ENCODE data around the gene SLC34A2.

Gene SLC34A2, protein sequence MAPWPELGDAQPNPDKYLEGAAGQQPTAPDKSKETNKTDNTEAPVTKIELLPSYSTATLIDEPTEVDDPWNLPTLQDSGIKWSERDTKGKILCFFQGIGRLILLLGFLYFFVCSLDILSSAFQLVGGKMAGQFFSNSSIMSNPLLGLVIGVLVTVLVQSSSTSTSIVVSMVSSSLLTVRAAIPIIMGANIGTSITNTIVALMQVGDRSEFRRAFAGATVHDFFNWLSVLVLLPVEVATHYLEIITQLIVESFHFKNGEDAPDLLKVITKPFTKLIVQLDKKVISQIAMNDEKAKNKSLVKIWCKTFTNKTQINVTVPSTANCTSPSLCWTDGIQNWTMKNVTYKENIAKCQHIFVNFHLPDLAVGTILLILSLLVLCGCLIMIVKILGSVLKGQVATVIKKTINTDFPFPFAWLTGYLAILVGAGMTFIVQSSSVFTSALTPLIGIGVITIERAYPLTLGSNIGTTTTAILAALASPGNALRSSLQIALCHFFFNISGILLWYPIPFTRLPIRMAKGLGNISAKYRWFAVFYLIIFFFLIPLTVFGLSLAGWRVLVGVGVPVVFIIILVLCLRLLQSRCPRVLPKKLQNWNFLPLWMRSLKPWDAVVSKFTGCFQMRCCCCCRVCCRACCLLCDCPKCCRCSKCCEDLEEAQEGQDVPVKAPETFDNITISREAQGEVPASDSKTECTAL

DNA sequence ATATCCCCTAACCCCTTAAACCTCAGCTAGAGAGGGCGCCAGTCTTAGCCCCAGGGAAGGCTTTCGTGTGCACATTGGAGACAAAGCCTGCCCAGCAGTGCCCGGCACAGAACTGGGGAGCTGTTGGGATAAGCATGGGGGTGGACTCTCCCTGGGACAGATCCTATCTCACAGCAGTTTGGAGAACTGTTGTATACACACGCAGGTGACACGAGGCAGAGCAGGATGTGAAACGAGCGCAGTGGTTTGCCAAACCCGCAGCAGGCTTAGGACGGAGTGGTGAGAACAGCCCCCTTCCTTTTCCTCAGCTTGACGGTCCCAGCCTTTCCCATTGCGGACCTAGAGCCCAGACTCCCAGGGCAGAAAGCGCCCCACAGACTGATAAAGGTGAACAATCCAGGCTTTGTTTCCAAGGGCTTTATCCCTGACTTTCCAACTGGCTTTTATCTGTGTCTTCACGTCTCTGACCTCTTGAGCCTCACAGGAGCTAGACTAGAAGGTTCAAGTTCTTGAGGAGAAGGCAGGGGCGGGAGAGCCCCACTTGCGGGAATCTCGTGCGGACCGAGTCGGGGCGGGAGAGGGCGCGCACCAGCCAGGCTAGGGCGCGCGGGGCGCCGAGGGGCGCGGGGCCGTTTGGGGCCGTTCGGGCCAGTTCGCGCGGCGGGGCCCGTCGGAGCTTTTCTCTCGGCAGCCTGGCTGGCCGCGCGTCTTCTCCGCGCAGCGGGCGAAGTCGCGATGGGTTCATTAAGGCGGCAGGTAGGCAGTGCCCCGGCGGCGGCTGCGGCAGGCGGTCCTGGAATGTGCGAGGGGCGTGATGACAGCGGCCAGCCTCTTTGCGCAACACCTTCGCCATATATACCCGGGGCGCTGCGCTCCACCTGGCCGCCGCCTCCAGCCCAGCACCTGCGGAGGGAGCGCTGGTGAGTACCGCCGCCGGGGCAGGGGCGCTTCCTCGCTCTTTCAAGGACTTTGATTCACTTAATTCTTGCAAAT is at the start of gene SLC34A2:
TSS of gene SLC34A2 (plus strand) at position 881 of the 993 bp plus-strand sequence. CDS start 6,650 bp downstream, outside the sequence.
- TF ChIP-seq GATA3 (IDR thresholded peaks at IDR 0.05; ENCODE audit: low read depth, low read length) = no peak
- TF ChIP-seq GATA2 (IDR thresholded peaks at IDR 0.05; ENCODE audit: low read depth, low read length) = no peak

DNA sequence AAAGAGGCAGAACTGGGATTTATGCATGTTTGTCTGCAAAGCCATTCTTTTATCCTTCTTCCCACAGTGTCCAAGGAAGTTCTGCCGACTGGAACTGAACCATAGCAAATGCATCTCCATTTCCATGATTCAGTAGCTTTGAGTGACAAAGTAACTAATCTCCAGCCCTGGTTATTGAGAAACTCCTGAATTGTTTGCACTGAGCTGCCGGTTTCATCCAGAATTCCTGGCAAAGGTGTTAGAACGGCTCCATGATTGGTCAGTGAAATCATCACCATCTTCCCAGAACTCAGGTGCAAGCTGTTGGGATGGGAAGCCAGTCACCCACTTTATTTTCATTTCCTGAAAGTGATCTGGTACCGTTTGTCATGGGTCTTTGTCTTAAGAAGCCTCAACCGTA is 47.0 kb upstream of the SLC34A2 start:
- TF ChIP-seq GATA2 (IDR thresholded peaks at IDR 0.05; ENCODE audit: low read depth, low read length) (no peak), GATA3 (IDR thresholded peaks at IDR 0.05; ENCODE audit: low read depth, low read length) (no peak)

DNA sequence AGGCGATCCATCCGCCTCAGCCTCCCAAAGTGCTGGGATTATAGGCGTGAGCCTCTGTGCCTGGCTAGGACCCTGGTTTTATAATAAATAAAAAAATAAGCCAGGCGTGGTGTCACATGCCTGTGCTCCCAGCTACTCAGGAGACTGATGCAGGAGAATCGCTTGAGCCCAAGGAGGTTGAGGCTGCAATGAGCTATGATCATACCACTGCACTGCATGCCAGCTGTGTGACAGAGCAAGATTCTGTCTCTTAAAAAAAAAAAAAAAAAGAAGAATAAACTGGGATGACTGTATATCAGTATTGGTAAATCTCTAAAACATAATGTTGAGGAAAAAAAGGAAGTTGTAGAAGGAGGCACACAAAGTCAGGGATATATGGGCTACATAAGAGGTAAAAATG is 45.7 kb upstream of the SLC34A2 start:
- no peak for TF ChIP-seq GATA2 (IDR thresholded peaks at IDR 0.05; ENCODE audit: low read depth, low read length)
- no peak for TF ChIP-seq GATA3 (IDR thresholded peaks at IDR 0.05; ENCODE audit: low read depth, low read length)

DNA sequence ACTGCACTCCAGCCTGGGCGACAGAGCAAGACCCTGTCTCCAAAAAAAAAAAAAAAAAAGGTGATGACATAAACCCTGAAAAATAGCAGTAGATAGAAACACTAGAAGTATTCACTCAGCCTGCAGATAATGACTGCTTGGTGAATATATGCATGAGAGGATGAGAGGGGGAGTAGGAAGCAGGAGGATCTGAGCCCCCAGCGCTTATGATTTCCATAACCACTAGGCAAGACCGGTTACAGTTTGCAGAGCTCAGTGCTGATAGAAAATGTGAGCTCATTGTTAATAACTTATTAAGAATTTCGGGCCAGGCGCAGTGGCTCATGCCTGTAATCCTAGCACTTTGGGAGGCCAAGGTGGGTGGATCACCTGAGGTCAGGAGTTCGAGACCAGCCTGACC is 40.8 kb upstream of the SLC34A2 start:
- TF ChIP-seq GATA3 (IDR thresholded peaks at IDR 0.05; ENCODE audit: low read depth, low read length) (no peak), GATA2 (IDR thresholded peaks at IDR 0.05; ENCODE audit: low read depth, low read length) (no peak)

DNA sequence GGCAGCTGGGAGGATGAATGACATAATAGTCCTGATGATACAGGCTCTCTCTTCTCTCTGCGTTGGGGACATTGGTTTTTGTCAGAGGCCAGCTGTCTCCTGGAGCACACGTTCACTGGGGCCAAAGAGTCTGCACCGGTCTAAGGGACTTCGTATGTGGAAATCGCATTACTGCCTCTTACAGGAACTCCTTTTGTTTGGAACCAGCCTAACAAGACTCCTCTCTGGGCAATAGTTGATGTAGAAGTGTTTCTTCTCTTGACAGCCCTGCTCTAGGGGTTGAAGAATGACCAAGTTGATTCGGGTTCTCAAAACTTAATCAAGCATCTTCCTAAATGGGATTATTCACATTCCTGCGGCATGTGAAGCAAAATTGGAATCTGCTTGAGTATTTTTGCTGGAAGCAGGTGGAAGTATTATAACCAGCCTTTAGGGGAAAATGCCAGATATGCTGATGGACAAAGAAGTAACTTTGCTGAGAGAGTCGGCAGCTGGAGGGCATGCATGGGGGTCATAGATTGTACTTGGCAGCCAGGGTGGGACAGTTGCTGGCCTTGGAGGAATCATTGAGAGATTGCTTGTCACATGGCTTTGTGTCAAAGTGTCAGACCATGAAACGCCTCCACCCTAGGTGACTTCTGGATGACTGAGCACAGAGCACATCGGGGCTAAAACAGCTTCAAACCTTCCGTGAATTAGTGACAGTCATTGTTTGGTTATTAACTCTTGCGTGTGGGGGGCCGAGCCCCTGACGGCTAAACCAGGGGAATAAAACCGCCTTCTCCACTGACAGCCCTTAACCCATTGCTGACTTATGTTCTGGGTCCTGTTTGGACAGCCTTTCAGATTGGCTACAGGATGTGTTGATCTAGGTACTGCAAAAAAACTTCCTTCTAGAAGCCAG is 34.4 kb upstream of the SLC34A2 start:
- TF ChIP-seq GATA3 (IDR thresholded peaks at IDR 0.05; ENCODE audit: low read depth, low read length) (no peak), GATA2 (IDR thresholded peaks at IDR 0.05; ENCODE audit: low read depth, low read length) (no peak)

DNA sequence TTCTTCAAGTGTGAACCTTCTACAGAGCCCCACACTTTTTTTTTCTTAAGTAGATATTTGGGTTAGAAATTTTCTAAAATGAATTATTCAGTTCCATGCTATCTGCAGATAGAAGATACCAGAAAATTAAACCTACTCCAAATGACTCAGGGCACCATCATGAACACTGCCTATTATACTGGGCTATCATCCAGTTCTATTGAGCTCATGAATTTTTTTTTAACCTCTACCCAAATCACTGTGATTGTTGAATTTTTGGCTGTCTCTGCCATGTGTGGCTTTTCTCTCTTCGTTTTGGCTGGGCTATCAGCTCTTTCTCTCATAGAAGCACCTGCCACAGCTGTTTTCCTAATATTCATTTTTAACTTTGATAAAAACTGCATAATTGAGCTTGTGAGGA is 31.0 kb upstream of the SLC34A2 start:
- TF ChIP-seq GATA2 (IDR thresholded peaks at IDR 0.05; ENCODE audit: low read depth, low read length) (no peak), GATA3 (IDR thresholded peaks at IDR 0.05; ENCODE audit: low read depth, low read length) (no peak)

DNA sequence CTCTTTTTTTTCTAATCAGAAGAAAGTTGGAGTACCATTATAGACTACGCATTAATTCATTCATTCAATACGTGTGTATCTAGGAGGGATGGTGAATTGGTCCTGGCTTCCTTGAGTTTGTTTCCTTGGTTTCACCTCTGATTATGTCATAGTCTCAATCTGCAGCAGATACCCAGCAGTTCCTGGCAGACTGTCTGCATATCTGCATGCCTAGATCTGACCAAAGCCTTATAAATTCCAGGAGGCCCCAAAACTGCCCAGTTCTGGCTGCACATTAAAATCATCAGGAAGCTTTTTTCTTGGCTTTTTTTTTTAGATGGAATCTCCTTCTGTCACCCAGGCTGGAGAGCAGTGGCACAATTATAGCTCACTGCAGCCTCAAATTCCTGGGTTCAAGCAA is 27.2 kb upstream of the SLC34A2 start:
- TF ChIP-seq GATA2 (IDR thresholded peaks at IDR 0.05; ENCODE audit: low read depth, low read length) = no peak
- no peak for TF ChIP-seq GATA3 (IDR thresholded peaks at IDR 0.05; ENCODE audit: low read depth, low read length)

DNA sequence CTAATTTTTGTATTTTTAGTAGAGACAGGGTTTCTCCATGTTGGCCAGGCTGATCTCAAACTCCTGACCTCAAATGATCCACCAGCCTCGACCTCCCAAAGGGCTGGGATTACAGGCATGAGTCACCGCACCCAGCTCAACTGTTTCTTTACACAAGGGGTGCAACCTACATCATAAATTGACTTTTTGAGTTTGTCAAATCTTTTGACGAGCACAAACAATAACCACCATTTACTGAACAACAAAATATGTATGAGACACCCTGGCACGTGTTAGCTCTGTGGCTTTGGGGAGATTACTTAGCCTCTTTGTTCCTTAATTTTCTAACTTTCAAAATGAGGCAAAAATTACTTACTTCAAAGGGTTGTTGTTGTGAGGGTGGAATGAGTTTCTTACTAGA is 23.5 kb upstream of the SLC34A2 start:
- no peak for TF ChIP-seq GATA3 (IDR thresholded peaks at IDR 0.05; ENCODE audit: low read depth, low read length)
- no peak for TF ChIP-seq GATA2 (IDR thresholded peaks at IDR 0.05; ENCODE audit: low read depth, low read length)

DNA sequence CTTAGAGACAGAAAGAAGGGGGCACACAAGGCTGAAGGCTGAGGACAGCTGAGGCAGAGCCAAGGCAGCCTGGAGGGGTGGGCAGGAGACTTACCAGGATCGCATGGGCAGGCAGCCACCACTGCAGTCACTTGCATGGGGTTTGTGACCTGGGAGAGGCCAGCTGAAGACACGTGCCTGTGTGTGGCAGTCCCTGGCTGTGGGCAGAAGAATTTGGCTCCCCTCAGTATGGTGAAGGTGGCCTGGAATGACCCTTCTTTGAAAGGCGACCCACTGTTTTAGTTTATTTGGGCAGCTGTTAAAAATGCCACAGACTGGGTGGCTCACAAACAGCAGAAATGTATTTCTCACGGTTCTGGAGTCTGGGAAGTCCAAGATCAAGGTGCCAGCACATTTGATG is 22.1 kb upstream of the SLC34A2 start:
- TF ChIP-seq GATA2 (IDR thresholded peaks at IDR 0.05; ENCODE audit: low read depth, low read length) (no peak), GATA3 (IDR thresholded peaks at IDR 0.05; ENCODE audit: low read depth, low read length) (no peak)

DNA sequence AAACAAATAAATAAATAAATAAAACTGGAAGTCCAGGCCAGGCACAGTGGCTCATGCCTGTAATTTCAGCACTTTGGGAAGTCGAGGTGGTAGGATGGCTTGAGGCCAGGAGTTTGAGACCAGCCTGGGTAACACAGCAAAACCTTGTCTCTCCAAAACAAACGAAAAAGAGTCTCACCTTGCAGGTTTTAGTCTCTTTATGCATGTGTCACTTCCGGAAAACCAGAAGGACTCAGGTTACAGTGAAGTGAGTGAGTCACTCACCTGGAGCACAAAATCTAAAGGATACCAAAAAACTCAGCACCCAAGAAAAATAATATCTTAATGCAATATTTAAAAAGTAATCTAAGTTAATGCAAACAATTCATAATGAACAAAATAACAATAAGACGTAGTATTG is 20.1 kb upstream of the SLC34A2 start:
- TF ChIP-seq GATA2 (IDR thresholded peaks at IDR 0.05; ENCODE audit: low read depth, low read length) (no peak), GATA3 (IDR thresholded peaks at IDR 0.05; ENCODE audit: low read depth, low read length) (no peak)

DNA sequence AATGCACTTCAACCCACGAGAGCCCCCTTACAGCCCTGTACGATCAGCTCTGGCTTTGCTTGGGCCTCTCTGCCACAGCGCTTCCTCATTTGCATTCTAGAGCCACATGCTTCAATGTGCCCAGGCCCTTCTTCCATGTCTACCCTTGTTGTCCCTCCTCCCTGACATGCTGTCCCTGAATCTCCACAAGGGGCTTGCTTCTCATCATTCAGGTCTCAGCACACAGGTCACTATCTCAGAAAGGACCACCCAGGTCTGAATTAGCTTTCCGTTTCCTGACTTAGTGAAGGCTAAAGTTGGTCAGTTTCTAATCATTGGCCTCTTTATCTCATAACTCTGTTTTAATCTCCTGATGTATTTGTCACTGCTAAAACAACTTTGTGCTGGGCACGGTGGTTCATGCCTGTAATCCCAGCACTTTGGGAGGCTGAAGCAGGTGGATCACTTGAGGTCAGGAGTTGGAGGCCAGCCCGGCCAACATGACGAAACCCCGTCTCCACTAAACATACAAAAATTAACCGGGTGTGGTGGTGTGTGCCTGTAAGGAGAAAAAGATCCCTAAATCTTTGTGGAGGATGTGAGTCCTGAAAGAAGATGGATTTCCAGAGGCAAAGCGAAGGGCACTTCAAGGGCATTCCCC is 17.9 kb upstream of the SLC34A2 start:
- TF ChIP-seq GATA3 (IDR thresholded peaks at IDR 0.05; ENCODE audit: low read depth, low read length) (no peak), GATA2 (IDR thresholded peaks at IDR 0.05; ENCODE audit: low read depth, low read length) (no peak)

DNA sequence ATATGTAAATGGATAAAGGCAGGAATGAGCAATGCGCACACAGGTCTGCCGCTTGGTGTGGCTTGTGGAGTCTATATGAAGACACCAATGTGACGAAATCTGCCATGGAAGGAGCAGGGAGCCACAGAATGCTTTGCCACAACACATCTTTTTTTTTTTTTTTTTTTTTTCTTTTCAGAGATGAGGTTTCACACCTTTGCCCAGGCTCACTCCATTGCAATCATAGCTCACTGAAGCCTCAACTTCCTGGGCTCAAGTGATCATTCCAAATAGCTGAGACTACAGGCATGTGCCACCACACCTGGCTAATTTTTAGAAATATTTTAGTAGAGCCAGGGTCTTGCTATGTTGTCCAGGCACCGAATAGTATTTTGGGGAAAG is 17.4 kb upstream of the SLC34A2 start:
- TF ChIP-seq GATA2 (IDR thresholded peaks at IDR 0.05; ENCODE audit: low read depth, low read length) (no peak), GATA3 (IDR thresholded peaks at IDR 0.05; ENCODE audit: low read depth, low read length) (no peak)

DNA sequence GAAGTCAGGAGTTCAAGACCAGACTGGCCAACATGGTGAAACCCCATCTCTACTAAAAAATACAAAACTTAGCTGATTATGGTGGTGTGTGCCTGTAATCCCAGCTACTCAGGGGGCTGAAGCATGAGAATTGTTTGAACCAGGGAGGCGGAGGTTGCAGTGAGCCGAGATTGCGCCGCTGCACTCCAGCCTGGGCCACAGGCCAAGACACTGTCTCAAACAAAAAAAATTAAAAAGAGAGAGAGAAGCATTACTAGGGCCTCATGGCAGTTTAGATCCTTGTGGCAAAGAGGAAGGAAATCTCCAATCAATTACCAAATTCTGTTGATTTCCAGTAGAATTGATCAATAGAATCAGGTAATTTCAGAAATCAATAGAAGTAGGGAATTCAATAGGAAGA is 16.8 kb upstream of the SLC34A2 start:
- TF ChIP-seq GATA2 (IDR thresholded peaks at IDR 0.05; ENCODE audit: low read depth, low read length) = no peak
